ENCODE results near the gene IGFN1.

IGFN1 gene

DNA sequence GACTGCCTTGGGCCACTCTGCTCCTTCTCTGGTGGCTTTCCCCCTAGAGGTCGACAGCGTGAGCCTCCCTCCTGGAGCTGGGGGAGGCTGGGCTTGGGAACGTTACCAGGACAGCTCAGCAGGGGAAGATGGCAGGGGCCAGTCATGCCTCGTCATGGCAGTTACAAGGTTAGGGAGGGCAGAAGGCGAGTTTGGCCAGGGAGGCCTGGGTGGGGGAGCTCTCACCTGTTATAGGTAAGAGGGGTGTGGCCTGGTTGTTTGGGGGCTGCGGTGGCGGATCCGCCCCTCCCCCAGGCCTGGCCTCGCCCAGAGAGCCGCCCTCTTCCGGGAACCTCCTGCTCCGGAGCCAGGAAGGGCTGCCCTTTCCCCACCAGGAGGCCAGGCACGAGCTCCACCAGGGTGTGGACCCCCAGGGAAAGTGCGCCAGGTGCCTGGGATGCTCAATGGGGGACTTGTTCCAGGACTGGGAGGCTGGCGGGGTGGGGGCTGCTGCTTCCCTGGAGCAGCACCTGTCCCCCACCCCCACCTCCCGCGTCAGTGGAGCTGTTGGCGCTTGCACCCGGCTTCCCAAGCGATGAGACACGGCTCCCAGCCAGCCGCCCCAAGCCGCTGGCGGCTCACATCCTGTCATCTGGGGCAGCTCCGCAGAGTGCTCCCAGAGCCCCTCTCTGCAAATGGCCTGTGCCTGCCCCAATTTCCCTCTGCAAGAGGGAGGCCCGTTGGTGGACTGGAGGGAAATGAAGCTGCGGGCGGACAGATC lies 69.0 kb downstream of the IGFN1 start:
- TF ChIP-seq, protein P1, sequence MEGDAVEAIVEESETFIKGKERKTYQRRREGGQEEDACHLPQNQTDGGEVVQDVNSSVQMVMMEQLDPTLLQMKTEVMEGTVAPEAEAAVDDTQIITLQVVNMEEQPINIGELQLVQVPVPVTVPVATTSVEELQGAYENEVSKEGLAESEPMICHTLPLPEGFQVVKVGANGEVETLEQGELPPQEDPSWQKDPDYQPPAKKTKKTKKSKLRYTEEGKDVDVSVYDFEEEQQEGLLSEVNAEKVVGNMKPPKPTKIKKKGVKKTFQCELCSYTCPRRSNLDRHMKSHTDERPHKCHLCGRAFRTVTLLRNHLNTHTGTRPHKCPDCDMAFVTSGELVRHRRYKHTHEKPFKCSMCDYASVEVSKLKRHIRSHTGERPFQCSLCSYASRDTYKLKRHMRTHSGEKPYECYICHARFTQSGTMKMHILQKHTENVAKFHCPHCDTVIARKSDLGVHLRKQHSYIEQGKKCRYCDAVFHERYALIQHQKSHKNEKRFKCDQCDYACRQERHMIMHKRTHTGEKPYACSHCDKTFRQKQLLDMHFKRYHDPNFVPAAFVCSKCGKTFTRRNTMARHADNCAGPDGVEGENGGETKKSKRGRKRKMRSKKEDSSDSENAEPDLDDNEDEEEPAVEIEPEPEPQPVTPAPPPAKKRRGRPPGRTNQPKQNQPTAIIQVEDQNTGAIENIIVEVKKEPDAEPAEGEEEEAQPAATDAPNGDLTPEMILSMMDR (IDR thresholded peaks at IDR 0.05; ENCODE audit: borderline replicate concordance, insufficient read depth, low read depth, low read length): no peak

GRCh38 chr1:201260236-201260590 lies 69.6 kb downstream of the IGFN1 start:
- H3K4me3 ChIP-seq (ENCODE audit: low read depth, low read length): no peak overlapping the region
- TF ChIP-seq, protein P1 (IDR thresholded peaks at IDR 0.05; ENCODE audit: borderline replicate concordance, insufficient read depth, low read depth, low read length): no peak

More for the DNA sequence above, 69.0 kb downstream of the IGFN1 start:
- no peak overlapping the region for H3K4me3 ChIP-seq (ENCODE audit: low read depth, low read length)

DNA sequence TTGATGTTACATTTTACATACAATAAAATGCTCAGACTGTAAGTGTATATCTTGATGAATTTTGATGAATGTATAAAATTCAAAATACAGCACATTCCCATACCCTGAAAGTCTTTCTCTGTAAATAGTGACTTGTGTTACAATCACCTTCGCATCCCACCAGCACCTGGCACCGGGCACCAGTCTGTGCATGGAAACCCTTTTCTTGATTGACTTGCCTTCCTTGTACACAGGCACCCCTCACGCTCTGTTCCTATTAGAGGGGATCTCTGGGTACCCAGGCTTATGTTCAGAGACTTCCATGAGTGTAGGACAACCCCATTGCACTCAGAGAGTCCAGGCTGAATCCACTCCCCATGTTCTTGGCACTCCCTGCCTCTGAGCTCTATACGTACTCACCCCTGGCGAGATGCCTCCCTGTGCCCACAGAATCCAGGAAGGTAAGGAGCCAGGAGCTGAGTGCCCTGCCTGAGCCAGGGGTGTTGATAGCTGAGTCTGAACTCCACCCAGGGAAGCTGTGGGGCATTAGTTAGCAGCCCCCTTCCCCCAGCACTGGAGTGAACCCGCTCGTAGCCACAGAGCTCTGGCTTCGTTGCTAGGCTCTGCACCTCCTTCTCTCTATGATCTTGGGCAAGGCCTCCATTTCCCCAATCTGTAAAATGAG lies 70.2 kb downstream of the IGFN1 start:
- TF ChIP-seq, protein P1 (IDR thresholded peaks at IDR 0.05; ENCODE audit: borderline replicate concordance, insufficient read depth, low read depth, low read length): no peak
- no peak overlapping the region for H3K4me3 ChIP-seq (ENCODE audit: low read depth, low read length)

DNA sequence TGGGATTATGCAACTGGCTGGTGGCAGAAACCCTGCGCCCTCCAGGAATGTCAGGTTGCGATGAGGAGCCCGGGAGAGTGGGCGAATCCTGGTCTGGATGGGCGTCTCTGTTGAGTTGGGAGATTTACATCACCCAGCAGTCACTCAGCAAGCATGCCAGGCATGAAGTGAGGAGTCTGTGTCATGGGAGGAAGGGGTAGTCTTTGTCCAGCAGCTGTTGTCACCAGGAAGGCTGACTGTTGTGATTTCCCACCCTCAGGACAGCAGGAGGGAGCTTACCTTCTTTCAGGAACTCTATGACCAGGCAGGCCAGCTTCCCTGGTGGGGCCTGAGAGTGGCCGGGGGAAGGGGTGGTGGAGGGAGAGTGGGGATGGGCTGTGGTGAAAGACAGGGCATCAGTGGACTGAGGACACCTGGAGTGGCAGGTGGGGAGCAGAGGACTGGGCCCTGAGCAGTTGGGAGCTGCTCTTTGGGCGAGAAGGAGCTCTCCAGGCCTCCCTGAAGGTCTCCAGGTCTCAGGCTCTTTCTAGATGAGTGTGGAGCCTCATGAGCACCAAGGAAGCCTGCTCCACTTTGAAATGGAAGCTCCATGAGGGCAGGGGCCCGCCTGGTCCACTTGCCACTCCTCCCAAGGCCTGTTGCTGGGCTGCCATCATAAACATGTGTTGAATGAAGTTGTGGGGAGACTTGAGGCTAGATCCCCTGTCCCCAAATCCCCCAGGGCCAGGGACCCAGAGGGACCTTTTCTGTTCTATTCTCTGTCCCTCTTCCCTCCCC lies 71.3 kb downstream of the IGFN1 start:
- H3K4me3 ChIP-seq (ENCODE audit: low read depth, low read length): no peak overlapping the region
- TF ChIP-seq, protein P1 (IDR thresholded peaks at IDR 0.05; ENCODE audit: borderline replicate concordance, insufficient read depth, low read depth, low read length): no peak

DNA sequence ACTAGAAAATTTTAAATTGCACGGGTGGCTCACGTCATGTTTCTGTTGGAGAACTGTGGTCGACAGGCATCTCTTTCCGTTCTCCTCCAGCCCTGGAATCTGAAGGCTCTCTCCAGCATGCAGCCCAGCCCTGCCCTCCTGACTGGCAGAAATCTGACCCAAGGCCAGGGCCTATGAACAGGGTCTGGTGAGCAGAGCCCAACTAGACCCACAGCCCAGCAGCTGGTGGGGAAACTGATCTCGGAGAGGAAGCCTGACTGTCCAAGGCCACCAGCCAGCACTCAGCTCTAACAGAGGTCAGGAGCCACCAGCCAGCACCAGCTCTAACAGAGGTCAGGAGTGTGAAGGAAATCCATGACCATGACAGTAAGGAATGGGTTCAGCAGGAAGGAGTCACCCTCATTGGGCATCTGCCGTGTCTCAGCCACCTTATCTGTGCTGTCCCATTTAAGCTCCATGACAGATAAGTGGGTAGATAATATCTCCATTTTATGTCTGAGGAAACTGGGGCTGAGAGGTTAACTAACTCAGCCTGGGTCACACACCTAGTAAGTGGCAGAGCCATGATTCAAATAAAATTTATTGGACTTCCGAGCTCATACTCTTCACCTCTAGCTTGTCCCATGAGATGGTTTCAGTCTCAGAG lies 72.5 kb downstream of the IGFN1 start:
- TF ChIP-seq, protein P1 (IDR thresholded peaks at IDR 0.05; ENCODE audit: borderline replicate concordance, insufficient read depth, low read depth, low read length): no peak
- H3K4me3 ChIP-seq (ENCODE audit: low read depth, low read length): no peak overlapping the region

- no peak overlapping the region for H3K4me3 ChIP-seq (ENCODE audit: low read depth, low read length)
- TF ChIP-seq, protein P1 (IDR thresholded peaks at IDR 0.05; ENCODE audit: borderline replicate concordance, insufficient read depth, low read depth, low read length): no peak
These were observed 73.4 kb downstream of the IGFN1 start for GRCh38 chr1:201264072-201264471.

Measured in GM12875 (cell line).